Ammon's horn (tissue), 1 donor: ENCODE measurements around the gene CRAT.

Experiments used
- DNase-seq: peaks from one replicate; pipeline ENCODE4 v3.0.0-alpha.2; 2016; ENCODE audit warnings: low spot score

The CRAT gene

GRCh38 chr9:129110740-129111527, at the start of gene CRAT, which contains the start of gene PTPA:
CRAT (minus strand) TSS chr9:129110793; CDS start chr9:129110509, 284 bp downstream.
PTPA (plus strand) TSS chr9:129111415; CDS start chr9:129111601, 186 bp downstream.
- peak; percentile 99 for DNase-seq

- no peak for DNase-seq
Observed at GRCh38 chr9:129156163-129156562, 45.6 kb upstream of the CRAT start.

DNA sequence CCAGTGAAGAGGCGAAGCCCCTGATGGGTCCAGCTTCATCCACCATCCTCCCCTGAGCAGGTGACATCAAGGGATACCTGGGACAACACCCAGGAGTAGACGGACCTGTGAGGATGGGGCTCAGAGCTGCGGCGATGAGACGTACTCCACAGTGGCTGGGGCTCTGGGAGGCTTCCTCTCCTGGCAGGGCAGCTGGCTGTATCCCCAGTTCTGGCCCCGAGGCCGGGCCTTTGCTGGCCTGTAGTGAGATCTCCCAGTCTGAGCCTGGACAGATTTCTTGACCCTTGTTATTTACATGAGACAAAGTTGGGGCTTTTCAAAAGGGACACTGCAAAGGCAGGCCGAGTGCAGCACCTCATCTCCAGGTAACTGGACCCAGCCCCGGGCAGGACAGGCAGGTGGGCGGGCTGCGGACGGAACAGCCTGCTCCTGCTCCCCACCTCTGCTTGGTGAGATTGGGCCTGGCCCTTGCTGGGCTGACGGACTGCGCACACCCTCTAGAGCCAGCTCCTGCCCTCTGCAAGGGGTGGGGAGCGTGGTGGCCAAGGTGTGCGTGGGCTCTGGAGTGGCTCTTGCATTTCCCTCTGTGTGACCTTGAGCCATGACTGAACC, 44.4 kb upstream of the CRAT start:
- no peak for DNase-seq

GRCh38 chr9:129151469-129151868, 40.9 kb upstream of the CRAT start:
- DNase-seq: no peak

DNA sequence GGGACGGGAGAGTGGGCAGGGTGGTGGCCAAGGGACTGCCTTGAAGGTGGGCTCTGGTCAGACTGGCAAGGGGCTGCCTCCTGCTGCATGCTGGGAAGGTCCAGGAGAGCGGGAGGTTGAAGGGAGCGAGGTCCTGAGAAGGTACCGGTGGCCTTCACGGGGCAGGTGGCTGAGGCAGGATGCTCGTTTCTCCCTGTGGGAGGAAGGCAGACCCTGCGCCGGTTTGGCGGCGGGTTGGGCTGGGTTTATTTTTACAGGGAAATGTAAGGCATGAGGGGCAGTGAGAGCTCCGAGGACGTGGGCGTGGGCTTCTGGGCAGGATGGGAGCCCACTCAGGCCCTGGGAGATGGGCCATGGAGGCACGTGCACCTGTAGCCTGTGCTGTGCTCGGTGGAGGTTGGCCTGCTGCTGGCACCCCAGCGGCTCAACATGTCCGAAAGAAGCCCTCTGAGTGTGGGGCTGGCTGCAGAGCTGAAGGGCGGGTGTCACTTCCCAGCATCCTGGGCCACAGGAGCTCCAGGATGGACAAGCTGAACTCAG, 40.1 kb upstream of the CRAT start:
- DNase-seq: no peak

DNA sequence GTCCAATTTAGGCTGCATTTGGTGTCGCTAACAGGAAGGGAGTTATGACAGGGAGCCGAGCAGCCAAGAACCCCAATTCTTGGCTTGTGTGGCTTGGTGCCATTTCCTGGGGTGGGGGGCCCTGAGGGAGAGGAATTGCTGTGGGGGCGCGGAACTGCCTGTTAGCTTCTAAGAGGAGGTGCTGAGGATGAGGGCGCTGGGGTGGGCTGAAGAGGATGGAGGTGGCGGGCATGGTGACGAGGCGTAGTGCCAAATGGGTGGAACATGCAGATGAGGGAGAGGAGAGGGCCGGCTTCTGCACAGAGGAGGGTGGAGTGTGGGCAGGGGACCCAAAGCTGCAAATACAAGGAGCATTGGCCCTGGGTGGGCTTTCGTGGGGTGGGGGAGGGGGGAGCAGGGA, 39.5 kb upstream of the CRAT start:
- no peak for DNase-seq

DNA sequence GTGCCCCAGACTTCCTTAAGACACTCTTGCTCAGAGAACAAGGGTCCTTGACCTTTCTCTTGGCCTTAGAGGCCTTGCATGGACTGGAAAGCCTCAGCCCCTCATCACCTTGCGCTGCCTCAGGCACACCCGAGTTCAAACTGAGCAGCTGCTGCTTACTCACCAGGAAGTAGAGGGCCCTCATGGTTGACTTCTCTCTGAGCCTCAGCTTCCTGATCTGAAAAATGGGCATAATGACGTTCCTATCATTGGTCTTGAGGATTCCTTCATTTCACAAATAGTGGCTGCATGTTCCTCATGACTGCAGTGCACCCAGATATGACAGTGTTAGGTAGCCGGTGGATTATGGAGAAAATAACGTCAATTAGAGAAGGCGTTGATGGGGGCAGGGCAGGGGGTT, 38.8 kb upstream of the CRAT start:
- no peak for DNase-seq

DNA sequence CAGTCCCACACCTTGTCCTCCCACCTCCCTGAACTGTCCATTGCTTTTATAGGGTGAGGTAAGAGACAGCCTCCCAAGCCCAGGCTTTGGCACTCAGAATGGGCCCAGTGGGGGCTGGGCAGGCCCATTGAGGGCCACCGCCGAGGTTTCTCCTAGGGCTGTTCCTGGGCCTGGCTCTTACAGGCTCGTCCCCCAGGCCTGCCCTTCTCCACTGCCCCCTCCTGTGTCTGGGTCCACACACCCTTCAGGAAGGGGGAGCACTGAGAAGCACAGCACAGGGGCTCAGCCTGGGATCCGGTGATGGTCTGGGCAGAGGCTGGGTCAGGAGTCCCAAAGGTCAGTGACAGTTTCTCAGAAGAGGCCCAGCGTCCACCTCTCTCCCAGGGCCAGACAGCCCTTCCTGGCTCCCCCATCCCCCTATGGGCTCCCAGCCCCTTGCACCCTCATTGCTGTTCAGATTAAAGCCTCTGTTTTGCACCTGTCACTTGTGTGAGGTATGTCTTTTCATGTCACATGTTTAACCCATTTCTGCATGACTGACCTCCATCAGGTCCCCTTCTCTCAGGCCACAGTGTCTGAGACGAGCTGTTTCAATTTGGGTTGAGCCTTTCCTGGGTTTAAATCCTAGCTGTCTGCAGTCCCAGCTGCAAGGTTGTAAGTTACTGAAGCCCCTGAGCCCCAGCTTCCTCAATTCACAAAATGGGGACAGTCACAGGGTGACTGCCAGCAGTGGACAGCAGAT, 38.0 kb upstream of the CRAT start:
- DNase-seq: no peak

- DNase-seq: no peak
Observed at GRCh38 chr9:129146441-129146941, 35.9 kb upstream of the CRAT start.

DNA sequence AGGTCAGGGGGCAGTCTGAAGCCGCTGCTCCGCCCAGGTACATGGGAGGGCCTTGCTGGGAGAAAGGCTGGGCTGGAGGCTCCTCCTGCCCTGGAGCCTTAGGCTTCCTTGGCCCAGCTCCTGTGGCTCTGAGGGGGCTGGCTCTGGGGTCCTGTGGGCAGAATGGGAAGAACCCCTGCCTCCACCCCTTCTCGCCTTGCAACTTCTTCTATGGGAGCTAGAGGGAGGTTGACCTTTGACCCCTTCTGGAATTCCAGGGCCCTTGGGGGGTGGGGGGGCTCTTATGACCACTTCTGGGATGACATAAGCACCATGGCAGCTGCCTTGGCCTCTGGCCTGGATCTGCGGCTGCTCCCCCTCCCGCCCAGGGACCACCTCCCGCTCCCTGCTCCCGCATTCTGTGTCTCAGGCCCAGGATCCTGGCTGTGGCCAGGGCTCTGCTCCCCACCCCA, 35.3 kb upstream of the CRAT start:
- DNase-seq: no peak

GRCh38 chr9:129145316-129145715, 34.7 kb upstream of the CRAT start:
- no peak for DNase-seq

DNA sequence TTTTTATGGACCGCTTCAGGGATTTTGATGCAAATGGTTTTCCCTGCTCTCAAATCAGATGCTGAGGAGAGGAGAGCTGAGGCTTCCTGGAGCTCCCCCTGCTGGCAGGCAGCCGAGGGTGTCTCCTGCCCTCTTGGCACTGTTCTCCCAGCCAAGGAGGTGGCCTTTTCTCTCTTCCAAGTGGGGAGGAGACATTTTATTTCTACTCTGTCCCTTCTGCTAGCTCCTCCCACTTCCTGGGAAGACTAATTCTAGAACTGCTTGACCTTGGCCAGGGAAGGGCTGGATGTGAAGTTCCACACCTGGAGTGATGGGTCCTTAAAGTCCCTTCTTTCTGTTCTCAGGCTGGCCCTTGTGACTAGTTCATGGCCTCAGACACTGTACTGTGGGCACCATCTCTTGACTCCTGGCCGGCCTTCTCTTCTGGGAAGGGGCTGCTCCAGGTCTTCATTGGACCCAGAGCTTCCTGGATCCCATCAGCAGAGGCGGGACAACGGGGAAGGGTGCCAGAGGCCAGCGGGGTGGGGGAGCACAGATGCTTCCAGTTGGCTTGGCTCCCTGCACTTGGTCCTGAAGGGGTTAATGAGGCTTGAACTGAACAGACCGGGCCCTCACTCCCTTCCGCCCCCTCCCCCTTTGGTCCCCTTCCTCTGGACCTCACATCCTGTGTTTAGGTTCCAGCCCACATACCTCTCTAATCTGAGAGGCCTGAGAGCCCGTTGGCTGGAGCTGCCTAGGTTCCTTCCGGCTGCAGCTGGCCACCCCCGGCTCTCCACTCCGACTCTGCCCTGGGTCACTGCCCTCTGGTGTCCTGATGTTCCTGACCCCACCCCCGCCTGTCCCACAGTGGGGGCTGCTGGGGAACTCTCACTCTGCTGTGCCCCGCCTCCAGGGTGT, 32.7 kb upstream of the CRAT start:
- DNase-seq: peak; percentile 85

DNA sequence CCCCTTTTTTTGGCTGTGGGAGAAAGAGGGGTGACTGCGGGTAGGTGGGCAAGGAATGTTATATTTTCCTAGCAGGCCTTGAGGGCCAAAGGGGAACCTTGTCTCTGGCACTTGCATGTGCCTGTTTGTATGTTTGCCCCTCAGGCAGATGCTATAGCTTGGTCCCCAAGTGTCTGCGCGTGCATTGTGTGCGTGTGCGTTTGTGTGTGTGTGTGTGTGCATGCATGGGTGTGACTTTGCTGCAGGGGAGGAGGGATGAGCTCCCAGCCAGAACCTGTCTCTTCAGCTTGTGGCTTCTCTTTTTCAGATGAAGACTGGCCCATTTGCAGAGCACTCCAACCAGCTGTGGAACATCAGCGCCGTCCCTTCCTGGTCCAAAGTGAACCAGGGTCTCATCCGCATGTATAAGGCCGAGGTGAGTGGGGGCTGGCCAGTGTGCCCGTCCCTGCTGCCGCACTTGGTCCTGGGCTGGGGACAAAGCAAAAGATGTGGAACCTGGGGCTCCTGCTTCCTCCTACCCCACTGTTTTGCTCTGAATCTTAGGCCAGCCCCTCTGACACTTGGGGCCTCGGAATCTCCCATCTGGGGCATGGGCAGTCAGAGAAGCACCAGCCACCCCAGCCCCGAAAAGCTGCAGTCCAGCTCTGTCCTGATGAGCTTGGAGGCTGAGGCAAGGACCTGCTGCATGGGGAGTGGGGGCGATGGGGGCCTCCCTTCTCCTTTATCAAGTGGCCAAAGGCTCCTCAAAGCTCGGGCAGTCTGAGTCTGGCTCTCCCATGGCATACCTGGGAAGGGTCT, 31.7 kb upstream of the CRAT start:
- no peak for DNase-seq

DNA sequence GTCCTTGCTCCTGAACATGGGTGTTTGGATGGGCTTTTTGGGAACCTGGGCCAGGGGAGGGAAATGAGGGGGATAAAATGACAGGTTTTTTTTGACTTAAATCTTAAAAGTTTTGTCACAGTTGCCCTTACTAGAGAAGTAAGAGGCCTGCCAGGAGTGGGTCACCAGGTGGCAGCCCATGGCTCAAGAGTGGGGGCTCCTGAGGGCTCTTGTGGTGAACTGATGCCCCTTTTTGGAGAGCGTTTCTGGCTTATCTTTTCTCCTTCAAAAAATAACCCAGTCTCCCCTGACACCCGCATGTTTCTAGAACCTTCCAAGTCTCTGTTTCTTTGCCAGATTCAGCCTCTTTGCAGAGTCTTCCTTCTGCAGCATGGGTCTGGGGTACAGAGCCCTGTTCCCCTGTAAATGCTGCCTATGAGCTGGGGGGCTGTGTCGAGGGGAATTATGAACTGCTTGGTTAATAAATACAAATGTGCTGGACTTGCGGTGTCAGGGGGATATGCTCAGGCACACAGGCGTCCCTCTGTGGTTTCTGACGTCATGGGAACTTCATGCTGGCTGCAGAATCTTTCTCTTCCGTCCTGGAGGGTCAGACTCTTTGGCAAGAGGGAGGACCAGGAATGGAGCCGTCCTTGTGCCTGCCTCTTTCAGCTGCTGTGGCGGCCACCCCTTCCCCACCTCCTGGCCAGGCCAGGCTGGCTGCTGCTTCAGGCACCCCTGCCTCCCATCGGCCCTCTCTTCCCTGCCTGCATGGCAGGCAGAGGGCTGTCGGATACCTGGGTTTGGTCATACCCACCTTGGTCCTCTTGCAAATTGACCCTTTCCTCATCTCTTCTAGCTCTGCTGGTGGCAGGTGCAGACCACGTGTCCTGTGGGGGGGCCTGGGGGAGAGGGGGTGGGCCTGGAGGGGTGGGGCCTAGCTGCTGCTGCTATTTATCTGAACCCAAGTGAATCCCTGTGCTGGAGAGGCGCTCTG, 30.8 kb upstream of the CRAT start:
- DNase-seq: peak; percentile 72

DNA sequence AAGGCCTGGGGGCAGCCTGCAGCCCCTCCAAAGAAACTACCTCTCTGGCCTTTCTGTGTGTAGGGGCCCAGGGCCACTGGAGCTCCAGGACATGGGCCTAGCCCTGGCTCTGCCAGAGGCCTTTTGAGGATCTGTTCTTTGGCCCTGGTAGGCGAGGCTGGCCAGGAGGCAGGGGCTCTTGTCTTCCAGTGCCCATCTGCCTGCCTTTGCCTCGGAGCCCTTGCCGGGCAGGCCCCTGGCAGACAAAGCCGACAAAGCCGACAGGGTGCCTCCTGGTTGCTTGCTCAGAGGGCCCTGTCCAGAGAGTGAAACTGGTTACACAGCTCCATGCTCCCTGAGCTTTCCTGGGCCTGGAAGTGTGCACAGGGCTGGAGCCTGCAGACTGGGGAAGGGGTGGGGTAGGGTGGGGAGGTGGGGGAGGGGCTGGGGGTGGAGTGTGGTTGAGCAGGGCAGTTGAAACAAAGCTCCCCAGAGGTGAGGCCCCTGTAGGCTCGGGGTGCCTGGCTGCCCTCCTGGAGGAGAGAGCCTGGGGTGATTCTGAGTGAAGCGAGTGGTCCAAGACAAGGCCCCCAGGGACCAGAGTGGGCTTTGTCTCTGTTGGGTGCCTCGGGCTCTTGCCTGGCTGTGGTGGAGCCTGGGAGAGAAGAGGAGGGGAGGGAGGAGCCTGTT, 29.9 kb upstream of the CRAT start:
- DNase-seq: peak; percentile 41

DNA sequence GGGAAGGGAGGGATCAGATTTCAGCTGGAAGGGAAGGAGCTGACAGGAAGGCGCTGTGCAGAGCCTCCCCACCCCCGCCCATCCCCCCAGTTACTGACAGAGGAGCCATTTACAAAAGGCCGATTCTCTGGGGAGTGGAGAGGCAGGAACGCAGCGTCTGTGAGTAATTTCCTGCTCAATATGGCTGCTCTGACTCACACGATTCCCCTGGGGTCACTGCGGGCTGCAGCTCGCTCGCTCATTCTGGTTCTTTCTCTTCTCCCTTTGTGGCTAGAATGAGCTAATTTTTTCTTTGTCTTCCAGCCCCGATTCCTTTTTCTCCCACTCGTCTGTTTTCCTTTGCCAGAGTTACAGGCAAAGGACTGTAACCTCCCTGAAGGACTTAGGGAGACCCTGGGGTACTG, 29.4 kb upstream of the CRAT start:
- peak; percentile 96 for DNase-seq

GRCh38 chr9:129139233-129139992, 28.8 kb upstream of the CRAT start:
- peak; percentile 92 for DNase-seq
